ENCODE results near the gene FNTB.

- TF ChIP-seq CTCF (IDR thresholded peaks at IDR 0.05) (no peak), POLR2AphosphoS5 (IDR thresholded peaks at IDR 0.05) (no peak)
These were observed 7.2 kb upstream of the FNTB start for GRCh38 chr14:64979336-64980074.
